Measurements from ENCODE around the gene COL19A1. TPM values are rescaled to one million over a fixed set of nuclear protein-coding genes. Genes with fewer than 3 reads are reported as not detected.

The COL19A1 gene
- total RNA-seq, 2 donors from 2014 or later = 1.5 TPM; not detected in 1

DNA sequence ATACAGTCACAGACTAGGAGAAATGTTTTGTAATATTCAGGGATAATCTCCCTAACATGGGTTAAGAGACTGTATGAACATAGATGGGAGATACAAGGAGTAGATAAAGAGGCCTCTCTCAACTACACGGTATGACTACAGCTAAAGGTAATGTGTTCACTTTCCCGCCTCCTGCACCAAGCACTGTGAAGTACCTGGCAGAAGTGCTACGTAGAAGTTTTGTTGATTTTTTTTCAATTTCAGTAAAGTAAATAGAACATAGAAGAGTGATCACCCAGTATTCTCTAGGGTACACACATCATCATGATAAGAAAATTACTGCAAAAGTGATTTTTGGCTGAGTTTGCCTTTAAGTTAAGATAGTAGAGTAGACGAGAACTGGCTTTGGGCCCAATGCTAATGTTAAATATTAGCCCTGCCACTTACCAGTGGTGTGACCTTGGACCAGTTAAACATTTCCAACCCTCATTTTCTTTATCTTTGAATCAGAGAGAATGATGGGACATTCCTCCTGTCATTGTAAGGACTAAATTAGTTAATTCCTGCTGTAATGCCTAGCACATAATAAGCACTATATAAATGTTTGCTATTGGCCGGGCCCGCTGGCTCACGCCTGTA lies 253.0 kb downstream of the COL19A1 start:
- Mint-ChIP-seq H3K36me3 (ENCODE audit: low read depth) (peaks cover 5% of the 10 kb centered on the region), H3K27me3 (peaks cover 46% of the 10 kb centered on the region), H3K4me3 (no peak overlapping the region), H3K27ac (no peak overlapping the region), H3K4me1 (no peaks in the 10 kb centered on the region)
- no peak for ATAC-seq
- no peaks in the 10 kb centered on the region for H3K9me3 ChIP-seq (ENCODE audit: control insufficient read depth, low read length, poor library complexity, severe bottlenecking)
- no peak for DNase-seq

DNA sequence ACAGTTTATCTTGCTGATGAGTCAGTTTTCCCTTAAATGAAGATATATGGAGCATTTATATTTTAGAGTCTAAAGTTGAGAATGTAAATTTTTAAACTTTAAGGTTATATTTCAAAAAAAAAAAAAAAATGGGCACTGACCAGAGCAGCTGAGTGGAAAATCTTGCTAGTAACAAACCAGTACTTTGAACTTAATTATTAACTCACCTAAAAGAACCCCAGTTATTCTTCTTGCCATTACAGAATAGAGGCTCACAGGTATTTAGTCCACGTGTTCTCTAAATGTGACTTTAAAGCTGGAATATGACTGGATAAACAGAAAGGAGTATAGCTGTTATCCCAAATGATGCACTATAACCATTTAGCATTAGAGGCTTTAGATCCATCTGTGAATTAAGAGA lies 258.1 kb downstream of the COL19A1 start:
- no peaks in the 10 kb centered on the region for H3K4me1 Mint-ChIP-seq
- DNase-seq = no peak
- no peak overlapping the region for H3K27ac Mint-ChIP-seq
- H3K27me3 Mint-ChIP-seq = peaks cover 10% of the 10 kb centered on the region
- no peak overlapping the region for H3K4me3 Mint-ChIP-seq
- no peaks in the 10 kb centered on the region for H3K9me3 ChIP-seq (ENCODE audit: control insufficient read depth, low read length, poor library complexity, severe bottlenecking)
- H3K36me3 Mint-ChIP-seq (ENCODE audit: low read depth) = no peaks in the 10 kb centered on the region
- ATAC-seq = no peak

DNA sequence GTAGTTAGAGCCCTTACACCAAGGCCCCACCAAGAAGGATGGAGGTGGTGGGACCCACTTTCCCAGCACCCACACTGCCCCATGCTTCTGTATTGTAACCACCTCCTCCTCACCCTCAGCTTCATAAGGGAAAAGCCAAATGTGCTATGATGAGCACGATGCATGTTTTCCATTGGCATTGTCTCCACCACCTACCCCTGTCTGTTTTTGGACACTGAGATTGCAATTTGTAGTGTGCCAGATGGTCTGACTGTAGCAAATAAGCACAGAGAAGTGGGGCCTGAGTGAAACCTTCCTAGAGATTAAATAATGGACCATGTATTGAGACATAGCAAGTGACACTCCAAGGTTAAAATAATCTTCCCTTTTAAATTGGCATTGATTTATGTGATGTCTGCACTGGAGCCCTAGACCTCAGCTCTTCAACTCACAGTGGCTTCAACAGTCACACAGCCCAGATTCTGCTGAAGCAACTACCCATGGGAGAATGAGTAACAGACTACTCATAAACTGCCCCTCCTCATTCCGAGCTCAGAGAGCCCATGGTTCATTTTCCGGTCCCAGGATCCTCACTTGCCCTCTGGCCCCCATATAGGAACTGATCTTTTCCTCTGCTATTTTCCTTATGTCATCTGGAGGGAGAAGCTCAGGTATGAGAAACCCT lies 258.7 kb downstream of the COL19A1 start:
- no peak for ATAC-seq
- no peaks in the 10 kb centered on the region for H3K4me1 Mint-ChIP-seq
- no peak overlapping the region for H3K27ac Mint-ChIP-seq
- no peaks in the 10 kb centered on the region for H3K9me3 ChIP-seq (ENCODE audit: control insufficient read depth, low read length, poor library complexity, severe bottlenecking)
- H3K27me3 Mint-ChIP-seq = peaks cover 10% of the 10 kb centered on the region
- H3K36me3 Mint-ChIP-seq (ENCODE audit: low read depth) = no peaks in the 10 kb centered on the region
- DNase-seq = no peak
- no peak overlapping the region for H3K4me3 Mint-ChIP-seq

DNA sequence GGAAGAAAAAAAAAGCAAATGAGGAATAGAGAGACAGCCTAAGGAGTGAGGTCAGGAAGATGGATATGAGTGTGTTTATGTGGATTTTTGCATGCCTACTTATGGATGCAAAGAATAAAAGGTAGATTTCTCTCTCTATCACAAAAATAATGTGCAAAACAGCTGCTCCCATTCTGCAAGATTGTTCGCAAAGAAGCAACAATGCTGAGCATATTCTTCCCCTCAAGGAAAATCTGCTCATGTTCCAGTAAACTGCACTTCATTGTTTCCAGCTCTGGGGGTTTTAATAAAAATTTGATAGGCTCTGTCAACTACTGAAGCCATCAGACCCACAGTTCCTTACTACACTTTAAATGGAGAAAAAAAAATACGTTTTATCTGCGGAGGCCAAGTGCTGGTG lies 259.2 kb downstream of the COL19A1 start:
- H3K27ac Mint-ChIP-seq = no peak overlapping the region
- ATAC-seq (no peak), DNase-seq (no peak)
- H3K4me3 Mint-ChIP-seq = no peak overlapping the region
- H3K27me3 Mint-ChIP-seq = peaks cover 5% of the 10 kb centered on the region
- no peaks in the 10 kb centered on the region for H3K4me1 Mint-ChIP-seq
- no peaks in the 10 kb centered on the region for H3K9me3 ChIP-seq (ENCODE audit: control insufficient read depth, low read length, poor library complexity, severe bottlenecking)
- no peaks in the 10 kb centered on the region for H3K36me3 Mint-ChIP-seq (ENCODE audit: low read depth)

DNA sequence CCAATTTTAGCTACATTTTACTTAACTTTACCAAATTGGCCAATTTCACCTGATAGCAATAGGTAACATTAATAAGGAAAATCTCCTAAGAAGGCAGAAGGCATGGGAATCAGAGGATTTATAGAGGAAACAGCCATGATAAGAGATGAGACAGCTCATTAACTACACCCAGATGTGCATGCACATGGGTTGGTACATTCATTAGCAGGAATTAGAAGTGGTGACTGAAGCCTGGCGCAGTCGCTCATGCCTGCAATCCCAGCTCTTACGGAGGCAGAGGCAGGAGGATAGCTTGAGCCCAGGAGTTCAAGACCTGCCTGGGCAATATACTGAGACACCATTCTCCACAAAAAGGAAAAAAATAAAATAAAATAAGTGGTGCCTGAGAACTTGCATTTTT lies 263.0 kb downstream of the COL19A1 start:
- Mint-ChIP-seq H3K27me3 (peaks cover 12% of the 10 kb centered on the region), H3K36me3 (ENCODE audit: low read depth) (no peaks in the 10 kb centered on the region), H3K4me1 (no peaks in the 10 kb centered on the region), H3K27ac (no peak overlapping the region), H3K4me3 (no peak overlapping the region)
- H3K9me3 ChIP-seq (ENCODE audit: control insufficient read depth, low read length, poor library complexity, severe bottlenecking) = no peaks in the 10 kb centered on the region
- DNase-seq (no peak), ATAC-seq (no peak)

DNA sequence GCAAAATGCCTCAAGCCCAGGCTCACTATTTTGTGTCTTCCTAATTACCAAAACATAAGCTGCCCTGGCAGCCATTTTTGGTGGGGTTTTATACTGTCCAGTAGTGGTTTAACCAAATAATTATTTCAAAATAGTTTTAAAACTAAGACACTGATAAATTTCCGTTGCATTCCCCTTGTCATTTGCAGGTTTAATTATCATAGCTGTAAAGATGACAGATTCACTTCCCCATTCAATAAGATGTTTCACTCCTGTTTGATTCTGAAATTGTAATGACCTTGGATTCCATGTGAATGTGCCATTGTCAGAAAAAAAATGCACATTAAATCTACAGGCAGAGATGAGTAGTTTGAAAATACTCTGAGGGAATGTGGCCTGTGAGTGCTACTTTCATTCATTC lies 264.5 kb downstream of the COL19A1 start:
- no peak for ATAC-seq
- no peaks in the 10 kb centered on the region for H3K36me3 Mint-ChIP-seq (ENCODE audit: low read depth)

DNA sequence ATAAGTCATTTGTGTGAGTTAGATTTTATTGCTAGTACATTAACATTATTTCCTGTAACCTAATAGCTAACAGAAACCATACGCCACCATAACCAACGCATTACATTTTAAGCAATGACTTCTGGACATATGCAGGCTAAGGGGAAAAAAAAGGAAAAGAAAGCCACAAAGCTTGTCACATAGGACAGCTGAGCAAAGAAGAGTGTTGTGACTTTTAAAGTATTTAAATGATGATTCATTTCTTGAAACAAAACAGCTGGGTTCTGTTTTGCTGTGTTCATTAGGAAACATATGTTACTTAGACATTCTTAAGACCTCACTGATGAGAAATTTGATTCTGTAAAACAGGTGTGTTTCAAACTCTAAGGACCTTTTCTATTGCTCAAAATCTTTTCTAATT lies 265.2 kb downstream of the COL19A1 start:
- Mint-ChIP-seq H3K4me3 (no peak overlapping the region), H3K27me3 (peaks cover 18% of the 10 kb centered on the region), H3K4me1 (no peaks in the 10 kb centered on the region), H3K36me3 (ENCODE audit: low read depth) (no peaks in the 10 kb centered on the region), H3K27ac (no peak overlapping the region)
- ATAC-seq = no peak
- no peaks in the 10 kb centered on the region for H3K9me3 ChIP-seq (ENCODE audit: control insufficient read depth, low read length, poor library complexity, severe bottlenecking)
- DNase-seq = no peak

More for the DNA sequence above, 264.5 kb downstream of the COL19A1 start:
- H3K9me3 ChIP-seq (ENCODE audit: control insufficient read depth, low read length, poor library complexity, severe bottlenecking) = no peaks in the 10 kb centered on the region
- no peak overlapping the region for H3K4me3 Mint-ChIP-seq
- H3K27ac Mint-ChIP-seq = no peak overlapping the region
- peaks cover 18% of the 10 kb centered on the region for H3K27me3 Mint-ChIP-seq
- no peak for DNase-seq
- no peaks in the 10 kb centered on the region for H3K4me1 Mint-ChIP-seq

DNA sequence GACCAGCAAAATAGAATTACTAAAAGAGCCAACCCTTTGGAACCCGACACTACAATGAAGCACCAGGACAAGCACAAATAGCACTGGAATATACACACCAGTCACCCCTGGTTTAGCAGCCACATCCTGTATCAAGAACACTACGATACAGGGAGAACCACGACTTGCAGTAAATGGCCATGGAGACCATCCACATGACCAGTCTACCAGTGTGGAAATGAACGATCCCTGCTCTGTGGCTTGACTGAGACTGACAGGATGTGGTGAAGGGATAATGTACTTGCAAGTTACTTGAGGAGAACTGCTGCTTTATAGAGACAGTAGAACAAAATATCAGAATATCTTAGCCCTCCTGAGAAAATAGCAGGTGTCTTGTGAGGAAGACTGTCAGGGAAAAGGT lies 266.9 kb downstream of the COL19A1 start:
- no peaks in the 10 kb centered on the region for H3K36me3 Mint-ChIP-seq (ENCODE audit: low read depth)
- no peaks in the 10 kb centered on the region for H3K9me3 ChIP-seq (ENCODE audit: control insufficient read depth, low read length, poor library complexity, severe bottlenecking)
- ATAC-seq (no peak), DNase-seq (no peak)
- no peak overlapping the region for H3K27ac Mint-ChIP-seq
- H3K4me3 Mint-ChIP-seq = no peak overlapping the region
- H3K27me3 Mint-ChIP-seq = peaks cover 18% of the 10 kb centered on the region
- H3K4me1 Mint-ChIP-seq = no peaks in the 10 kb centered on the region

DNA sequence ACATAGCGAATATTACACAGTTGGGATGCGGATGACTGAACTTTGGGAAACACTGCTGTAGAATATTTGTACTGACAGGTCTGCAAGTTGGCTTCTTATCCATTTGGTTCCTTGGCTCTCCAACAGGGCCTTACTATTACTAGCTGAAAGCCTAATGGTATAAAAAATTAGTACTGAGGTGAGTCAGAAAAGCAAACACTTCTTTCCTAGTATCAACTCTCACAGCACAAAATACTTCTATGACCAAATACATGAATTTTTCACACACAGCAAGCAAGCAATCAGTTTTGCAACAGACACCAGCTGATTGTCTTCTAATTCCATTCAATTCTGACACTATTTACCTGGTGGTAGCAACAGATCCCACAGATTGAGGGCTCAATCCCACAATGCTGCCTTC lies 268.2 kb downstream of the COL19A1 start:
- H3K27me3 Mint-ChIP-seq = peaks cover 27% of the 10 kb centered on the region
- no peak for DNase-seq

DNA sequence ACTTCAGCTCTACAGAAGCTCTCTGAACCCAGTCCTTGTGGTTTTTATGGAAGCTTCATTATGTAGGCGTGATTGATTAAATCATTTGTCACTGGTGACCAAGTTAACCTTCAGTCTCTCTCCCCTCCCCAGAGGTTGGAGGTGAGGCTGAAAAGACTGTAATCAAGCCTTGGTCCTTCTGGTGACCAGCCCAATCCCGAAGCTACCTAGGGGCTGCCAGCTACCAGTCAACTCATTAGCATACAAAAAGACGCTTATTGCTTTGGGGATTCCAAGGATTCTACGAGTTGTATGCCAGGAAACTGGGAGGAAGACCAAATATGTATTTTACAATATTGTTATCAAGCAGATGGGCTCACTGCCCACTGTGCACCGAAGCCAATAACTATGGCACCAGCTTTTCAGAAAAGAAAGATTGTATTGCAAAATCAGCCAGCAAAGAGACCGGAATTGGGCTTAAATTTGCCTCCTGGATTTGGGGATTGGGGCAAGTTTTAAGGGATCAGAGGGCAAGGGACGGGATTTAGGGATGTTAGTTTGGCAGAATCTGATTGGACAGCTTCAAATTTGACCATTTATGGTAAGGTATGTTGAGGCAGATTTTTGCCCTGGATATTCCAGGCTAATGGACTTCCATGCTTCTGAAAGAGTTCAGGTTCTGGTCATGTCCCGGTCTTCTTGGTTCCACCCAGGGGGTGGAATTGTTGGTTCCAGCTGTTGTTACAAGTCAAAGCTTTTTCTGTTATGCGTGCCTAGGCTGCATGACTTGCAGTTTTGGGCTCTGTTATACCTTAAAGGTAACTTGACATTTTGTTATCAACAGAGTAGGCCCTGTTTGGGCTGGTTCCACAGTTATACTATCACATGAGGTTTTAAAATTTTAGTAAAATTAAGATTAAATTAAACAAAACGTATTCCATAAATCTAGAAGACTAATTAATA lies 269.1 kb downstream of the COL19A1 start:
- no peak for DNase-seq
- ATAC-seq = no peak
- Mint-ChIP-seq H3K4me1 (no peaks in the 10 kb centered on the region), H3K36me3 (ENCODE audit: low read depth) (peaks cover 2% of the 10 kb centered on the region), H3K4me3 (no peak overlapping the region), H3K27ac (no peak overlapping the region), H3K27me3 (peaks cover 28% of the 10 kb centered on the region)
- no peaks in the 10 kb centered on the region for H3K9me3 ChIP-seq (ENCODE audit: control insufficient read depth, low read length, poor library complexity, severe bottlenecking)

More for the DNA sequence above, 268.2 kb downstream of the COL19A1 start:
- Mint-ChIP-seq H3K4me1 (no peaks in the 10 kb centered on the region), H3K27ac (no peak overlapping the region), H3K36me3 (ENCODE audit: low read depth) (peaks cover 2% of the 10 kb centered on the region), H3K4me3 (no peak overlapping the region)
- H3K9me3 ChIP-seq (ENCODE audit: control insufficient read depth, low read length, poor library complexity, severe bottlenecking) = no peaks in the 10 kb centered on the region
- no peak for ATAC-seq

DNA sequence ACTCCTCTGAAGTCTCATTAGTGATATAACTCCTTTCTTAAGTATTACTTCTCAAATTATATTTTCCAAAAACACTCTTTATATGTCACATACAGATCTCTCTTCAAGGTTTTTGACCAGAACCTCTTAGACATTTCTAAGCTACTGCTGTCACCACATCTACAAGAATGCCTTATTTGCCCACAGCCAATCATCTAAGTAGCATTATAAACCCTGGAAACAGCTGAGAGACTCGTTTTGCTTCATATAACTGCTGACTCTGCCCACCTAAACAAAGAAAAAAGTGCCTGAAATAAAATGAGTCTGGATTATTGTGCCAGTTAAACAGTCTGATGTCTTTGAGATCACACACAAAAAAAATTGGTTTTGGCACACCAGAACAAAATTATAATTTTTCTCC lies 270.6 kb downstream of the COL19A1 start:
- Mint-ChIP-seq H3K4me3 (no peak overlapping the region), H3K27me3 (peaks cover 23% of the 10 kb centered on the region), H3K4me1 (no peaks in the 10 kb centered on the region), H3K27ac (no peak overlapping the region), H3K36me3 (ENCODE audit: low read depth) (peaks cover 2% of the 10 kb centered on the region)
- no peak for DNase-seq
- ATAC-seq = no peak
- no peaks in the 10 kb centered on the region for H3K9me3 ChIP-seq (ENCODE audit: control insufficient read depth, low read length, poor library complexity, severe bottlenecking)

DNA sequence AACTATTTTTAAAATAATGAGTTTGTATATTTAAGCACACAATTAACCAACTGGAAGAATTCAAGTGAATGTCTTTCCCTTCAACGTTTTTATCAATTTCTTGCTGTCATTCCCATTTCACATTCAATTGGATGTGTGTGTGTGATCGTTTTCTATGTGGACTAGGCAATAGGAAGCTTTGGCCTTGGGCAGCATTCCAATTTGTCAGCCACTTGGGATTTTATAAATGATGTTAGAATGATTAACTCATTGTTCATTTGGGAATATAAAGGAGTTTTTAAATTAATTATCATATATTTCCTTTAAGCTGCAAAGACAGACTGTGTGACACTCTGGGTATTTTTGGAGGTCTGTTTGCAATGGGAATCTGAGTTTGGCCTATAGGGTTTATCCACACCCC lies 274.1 kb downstream of the COL19A1 start:
- Mint-ChIP-seq H3K4me1 (no peaks in the 10 kb centered on the region), H3K27me3 (peaks cover 29% of the 10 kb centered on the region), H3K36me3 (ENCODE audit: low read depth) (peaks cover 4% of the 10 kb centered on the region), H3K4me3 (no peak overlapping the region), H3K27ac (no peak overlapping the region)
- ATAC-seq (no peak), DNase-seq (no peak)
- no peaks in the 10 kb centered on the region for H3K9me3 ChIP-seq (ENCODE audit: control insufficient read depth, low read length, poor library complexity, severe bottlenecking)

DNA sequence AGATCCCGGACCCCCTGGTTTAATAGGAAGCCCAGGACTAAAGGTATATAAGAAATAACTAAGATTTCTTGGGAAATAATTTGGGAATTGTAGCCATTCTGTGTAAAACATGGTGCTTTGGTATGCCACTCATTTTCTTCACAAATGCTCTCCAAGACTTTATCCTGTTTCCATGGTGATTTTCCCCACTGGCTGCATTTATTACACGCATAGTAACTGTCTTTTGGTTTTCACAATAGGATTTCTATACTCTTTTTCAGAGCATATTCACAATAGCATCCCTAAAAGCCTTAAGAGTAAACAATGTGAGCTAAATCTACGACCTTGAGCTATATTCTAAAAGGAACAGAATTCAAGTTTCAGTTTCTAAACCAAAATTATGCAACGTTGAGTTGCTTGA lies 275.7 kb downstream of the COL19A1 start:
- Mint-ChIP-seq H3K36me3 (ENCODE audit: low read depth) (peaks cover 4% of the 10 kb centered on the region), H3K27me3 (peaks cover 29% of the 10 kb centered on the region), H3K4me1 (no peaks in the 10 kb centered on the region), H3K4me3 (no peak overlapping the region), H3K27ac (no peak overlapping the region)
- ATAC-seq = no peak
- no peak for DNase-seq
- no peaks in the 10 kb centered on the region for H3K9me3 ChIP-seq (ENCODE audit: control insufficient read depth, low read length, poor library complexity, severe bottlenecking)
